Measurements from ENCODE around the gene SLC17A5.
"Not testable (repeated sequence)": the region's sequence is repeated elsewhere in the genome, so short reads cannot be mapped to it uniquely, and the experiment has no call there.

SLC17A5 gene

DNA sequence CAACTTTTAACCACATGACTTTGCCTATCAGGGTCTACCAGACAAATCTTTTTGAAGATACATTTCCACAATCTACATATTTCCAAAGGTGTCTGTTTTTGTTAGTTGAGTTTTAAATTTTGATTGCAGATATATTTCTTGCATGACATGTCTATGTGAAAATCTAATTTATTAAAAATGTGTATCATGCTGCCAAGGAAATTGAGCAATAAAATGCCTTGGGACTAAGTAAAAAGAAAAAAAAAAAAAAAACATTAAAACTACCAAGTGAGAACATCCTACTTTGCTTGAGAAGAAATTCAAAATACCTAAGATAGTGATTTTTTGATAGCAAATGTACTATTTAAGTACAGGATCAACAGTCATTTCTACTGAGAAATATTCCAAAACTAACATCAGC lies 17.7 kb downstream of the SLC17A5 start:
- Histone ChIP-seq H3K9ac (ENCODE audit: low read depth, low read length) (no peak overlapping the region), H3K36me3 (ENCODE audit: control insufficient read depth, insufficient read depth, low read length) (peaks cover 2% of the 10 kb centered on the region), H3K4me1 (ENCODE audit: control insufficient read depth, insufficient read depth, low read length) (no peaks in the 10 kb centered on the region), H3K4me3 (ENCODE audit: low read depth, low read length) (no peak overlapping the region), H3K9me3 (ENCODE audit: control insufficient read depth, insufficient read depth, low read length) (no peaks in the 10 kb centered on the region), H3K27me3 (ENCODE audit: control insufficient read depth, insufficient read depth, low read length) (no peaks in the 10 kb centered on the region)

DNA sequence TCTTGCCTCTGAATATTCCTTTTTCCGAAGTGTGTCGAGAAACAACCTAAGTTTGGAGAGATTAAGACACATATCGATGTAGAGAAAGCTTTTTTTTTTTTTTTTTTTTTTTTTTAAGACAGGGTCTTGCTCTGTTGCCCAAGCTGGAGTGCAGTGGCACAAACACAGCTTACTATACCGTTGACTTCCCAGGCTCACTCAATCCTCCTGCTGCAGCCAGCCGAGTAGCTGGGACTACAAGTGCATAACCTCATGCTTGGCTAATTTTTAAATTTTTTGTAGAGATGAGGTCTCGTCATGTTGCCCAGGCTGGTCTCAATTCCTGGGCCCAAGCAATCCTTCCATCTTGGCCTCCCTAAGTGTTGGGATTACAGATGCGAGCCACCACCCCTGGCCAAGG lies 21.4 kb downstream of the SLC17A5 start:
- no peaks in the 10 kb centered on the region for H3K9me3 ChIP-seq (ENCODE audit: control insufficient read depth, insufficient read depth, low read length)

DNA sequence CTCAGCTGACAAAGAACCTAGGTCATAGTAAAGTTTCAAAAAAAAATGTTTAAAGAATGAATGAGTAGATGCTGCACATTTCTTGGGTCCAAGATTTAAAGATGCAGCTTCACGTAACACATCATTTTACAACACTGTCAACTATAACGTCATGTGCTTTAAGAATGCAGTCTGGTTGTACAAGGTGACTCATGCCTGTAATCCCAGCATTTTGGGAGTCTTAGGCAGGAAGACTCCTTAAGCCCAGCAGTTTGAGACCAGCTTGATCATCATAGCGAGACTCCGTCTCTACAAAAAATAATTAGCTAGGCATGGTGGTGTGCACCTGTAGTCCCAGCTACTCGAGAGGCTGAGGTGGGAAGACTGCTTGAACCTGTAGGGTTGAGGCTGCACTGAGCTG lies 21.9 kb downstream of the SLC17A5 start:
- Histone ChIP-seq H3K9ac (ENCODE audit: low read depth, low read length) (no peak overlapping the region), H3K4me3 (ENCODE audit: low read depth, low read length) (no peak overlapping the region), H3K4me1 (ENCODE audit: control insufficient read depth, insufficient read depth, low read length) (no peaks in the 10 kb centered on the region), H3K27me3 (ENCODE audit: control insufficient read depth, insufficient read depth, low read length) (no peaks in the 10 kb centered on the region), H3K9me3 (ENCODE audit: control insufficient read depth, insufficient read depth, low read length) (no peaks in the 10 kb centered on the region), H3K36me3 (ENCODE audit: control insufficient read depth, insufficient read depth, low read length) (peaks cover 4% of the 10 kb centered on the region)

More for the DNA sequence above, 21.4 kb downstream of the SLC17A5 start:
- Histone ChIP-seq H3K4me1 (ENCODE audit: control insufficient read depth, insufficient read depth, low read length) (no peaks in the 10 kb centered on the region), H3K27me3 (ENCODE audit: control insufficient read depth, insufficient read depth, low read length) (no peaks in the 10 kb centered on the region), H3K9ac (ENCODE audit: low read depth, low read length) (no peak overlapping the region), H3K36me3 (ENCODE audit: control insufficient read depth, insufficient read depth, low read length) (peaks cover 4% of the 10 kb centered on the region), H3K4me3 (ENCODE audit: low read depth, low read length) (no peak overlapping the region)

DNA sequence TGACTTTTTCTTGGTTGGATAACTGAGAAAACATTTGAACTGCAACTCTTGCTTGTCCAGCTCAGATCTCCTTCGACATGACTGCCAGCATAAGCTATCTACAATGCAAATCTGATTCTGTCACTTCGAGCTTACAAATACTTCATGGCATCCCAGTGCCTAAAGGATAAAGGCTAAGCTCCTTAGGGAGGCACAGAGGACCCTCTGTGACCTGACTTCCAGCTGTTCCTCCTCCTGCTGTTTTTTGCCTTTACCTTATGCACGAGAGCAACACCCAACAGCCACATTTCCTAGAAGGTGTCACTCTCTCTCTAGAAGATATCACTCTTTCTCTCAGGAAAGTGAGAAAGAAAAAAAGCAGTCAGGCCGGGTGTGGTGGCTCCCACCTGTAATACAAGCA lies 23.4 kb downstream of the SLC17A5 start:
- H3K27me3 ChIP-seq (ENCODE audit: control insufficient read depth, insufficient read depth, low read length): no peaks in the 10 kb centered on the region
- no peaks in the 10 kb centered on the region for H3K9me3 ChIP-seq (ENCODE audit: control insufficient read depth, insufficient read depth, low read length)
- peaks cover 6% of the 10 kb centered on the region for H3K36me3 ChIP-seq (ENCODE audit: control insufficient read depth, insufficient read depth, low read length)
- H3K4me1 ChIP-seq (ENCODE audit: control insufficient read depth, insufficient read depth, low read length): no peaks in the 10 kb centered on the region
- no peak overlapping the region for H3K4me3 ChIP-seq (ENCODE audit: low read depth, low read length)
- no peak overlapping the region for H3K9ac ChIP-seq (ENCODE audit: low read depth, low read length)

DNA sequence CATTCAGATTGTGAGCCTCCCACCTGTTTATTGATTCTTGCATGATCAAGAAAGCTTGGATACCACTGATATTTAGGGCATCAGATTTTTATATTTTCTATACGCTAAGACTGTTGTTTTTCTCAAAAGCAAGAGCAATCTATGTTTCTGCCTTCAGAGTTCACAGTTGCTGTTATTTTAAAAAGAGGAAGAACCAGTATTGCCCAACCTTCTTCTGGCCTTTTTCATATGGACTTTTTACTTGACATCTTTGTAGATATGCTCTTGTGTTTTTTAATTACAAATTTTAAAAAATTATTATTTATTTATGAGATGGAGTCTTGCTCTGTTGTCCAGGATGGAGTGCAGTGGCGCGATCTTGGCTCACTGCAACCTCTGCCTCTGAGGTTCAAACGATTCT lies 28.9 kb downstream of the SLC17A5 start:
- H3K27me3 ChIP-seq (ENCODE audit: control insufficient read depth, insufficient read depth, low read length): no peaks in the 10 kb centered on the region
- no peak overlapping the region for H3K9ac ChIP-seq (ENCODE audit: low read depth, low read length)
- no peaks in the 10 kb centered on the region for H3K9me3 ChIP-seq (ENCODE audit: control insufficient read depth, insufficient read depth, low read length)
- H3K4me3 ChIP-seq (ENCODE audit: low read depth, low read length): no peak overlapping the region
- no peaks in the 10 kb centered on the region for H3K4me1 ChIP-seq (ENCODE audit: control insufficient read depth, insufficient read depth, low read length)
- peaks cover 2% of the 10 kb centered on the region for H3K36me3 ChIP-seq (ENCODE audit: control insufficient read depth, insufficient read depth, low read length)

DNA sequence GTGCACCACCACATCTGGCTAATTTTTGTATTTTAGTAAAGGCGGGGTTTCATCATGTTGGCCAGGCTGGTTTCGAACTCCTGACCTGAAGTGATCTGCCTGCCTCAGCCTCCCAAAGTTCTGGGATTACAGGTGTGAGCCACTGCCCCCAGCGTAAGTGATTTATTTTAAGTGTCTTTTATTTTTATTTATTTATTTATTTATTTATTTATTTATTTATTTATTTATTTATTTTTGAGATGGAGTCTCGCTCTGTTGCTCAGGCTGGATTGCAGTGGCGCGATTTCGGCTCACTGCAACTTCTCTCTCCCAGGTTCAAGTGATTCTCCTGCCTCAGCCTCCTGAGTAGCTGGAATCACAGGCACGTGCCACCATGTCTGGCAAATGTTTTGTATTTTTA lies 30.3 kb downstream of the SLC17A5 start:
- not testable (repeated sequence) for H3K9ac ChIP-seq (ENCODE audit: low read depth, low read length); H3K9me3 ChIP-seq (ENCODE audit: control insufficient read depth, insufficient read depth, low read length); H3K36me3 ChIP-seq (ENCODE audit: control insufficient read depth, insufficient read depth, low read length); H3K4me1 ChIP-seq (ENCODE audit: control insufficient read depth, insufficient read depth, low read length); H3K4me3 ChIP-seq (ENCODE audit: low read depth, low read length); H3K27me3 ChIP-seq (ENCODE audit: control insufficient read depth, insufficient read depth, low read length)

DNA sequence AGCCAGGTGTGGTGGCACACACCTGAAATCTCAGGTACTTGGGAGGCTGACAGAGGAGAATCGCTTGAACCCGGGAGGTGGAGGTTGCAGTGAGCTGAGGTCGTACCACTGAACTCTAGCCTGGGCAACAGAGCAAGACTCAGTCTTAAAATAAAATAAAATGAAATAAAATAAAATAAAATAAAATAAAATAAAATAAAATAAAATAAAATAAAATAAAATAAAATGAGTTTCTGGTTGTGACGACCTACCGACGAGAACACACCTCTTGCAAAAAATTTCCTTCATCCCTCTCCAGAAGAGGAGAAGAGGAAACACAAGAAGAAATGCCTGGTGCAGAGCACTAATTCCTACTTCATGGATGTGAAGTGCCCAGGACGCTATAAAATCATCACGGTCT lies 35.7 kb downstream of the SLC17A5 start:
- H3K36me3 ChIP-seq (ENCODE audit: control insufficient read depth, insufficient read depth, low read length); H3K4me3 ChIP-seq (ENCODE audit: low read depth, low read length); H3K4me1 ChIP-seq (ENCODE audit: control insufficient read depth, insufficient read depth, low read length); H3K27me3 ChIP-seq (ENCODE audit: control insufficient read depth, insufficient read depth, low read length); H3K9ac ChIP-seq (ENCODE audit: low read depth, low read length); H3K9me3 ChIP-seq (ENCODE audit: control insufficient read depth, insufficient read depth, low read length): not testable (repeated sequence)

DNA sequence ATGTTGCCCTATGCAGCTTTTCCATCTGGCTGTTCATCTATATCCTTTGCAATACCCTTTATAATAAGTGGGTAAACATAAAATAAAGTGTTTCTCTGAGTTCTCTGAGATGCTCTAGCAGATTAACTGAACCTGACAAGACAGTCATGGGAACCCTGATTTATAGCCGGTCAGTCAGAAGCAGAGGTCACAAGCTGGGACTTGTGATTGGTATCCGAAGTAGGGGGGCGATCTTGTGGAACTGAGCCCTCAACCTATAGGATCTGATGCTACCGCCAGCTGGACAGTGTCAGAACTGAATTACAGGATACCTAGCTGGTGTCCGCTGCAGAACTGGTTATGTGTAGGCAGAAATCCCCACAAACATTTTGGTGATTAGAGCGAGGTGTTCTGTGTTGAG lies 39.0 kb downstream of the SLC17A5 start:
- H3K36me3 ChIP-seq (ENCODE audit: control insufficient read depth, insufficient read depth, low read length): peaks cover 4% of the 10 kb centered on the region
- H3K9ac ChIP-seq (ENCODE audit: low read depth, low read length): no peak overlapping the region
- H3K4me3 ChIP-seq (ENCODE audit: low read depth, low read length): no peak overlapping the region
- no peaks in the 10 kb centered on the region for H3K4me1 ChIP-seq (ENCODE audit: control insufficient read depth, insufficient read depth, low read length)
- no peaks in the 10 kb centered on the region for H3K27me3 ChIP-seq (ENCODE audit: control insufficient read depth, insufficient read depth, low read length)
- no peaks in the 10 kb centered on the region for H3K9me3 ChIP-seq (ENCODE audit: control insufficient read depth, insufficient read depth, low read length)

DNA sequence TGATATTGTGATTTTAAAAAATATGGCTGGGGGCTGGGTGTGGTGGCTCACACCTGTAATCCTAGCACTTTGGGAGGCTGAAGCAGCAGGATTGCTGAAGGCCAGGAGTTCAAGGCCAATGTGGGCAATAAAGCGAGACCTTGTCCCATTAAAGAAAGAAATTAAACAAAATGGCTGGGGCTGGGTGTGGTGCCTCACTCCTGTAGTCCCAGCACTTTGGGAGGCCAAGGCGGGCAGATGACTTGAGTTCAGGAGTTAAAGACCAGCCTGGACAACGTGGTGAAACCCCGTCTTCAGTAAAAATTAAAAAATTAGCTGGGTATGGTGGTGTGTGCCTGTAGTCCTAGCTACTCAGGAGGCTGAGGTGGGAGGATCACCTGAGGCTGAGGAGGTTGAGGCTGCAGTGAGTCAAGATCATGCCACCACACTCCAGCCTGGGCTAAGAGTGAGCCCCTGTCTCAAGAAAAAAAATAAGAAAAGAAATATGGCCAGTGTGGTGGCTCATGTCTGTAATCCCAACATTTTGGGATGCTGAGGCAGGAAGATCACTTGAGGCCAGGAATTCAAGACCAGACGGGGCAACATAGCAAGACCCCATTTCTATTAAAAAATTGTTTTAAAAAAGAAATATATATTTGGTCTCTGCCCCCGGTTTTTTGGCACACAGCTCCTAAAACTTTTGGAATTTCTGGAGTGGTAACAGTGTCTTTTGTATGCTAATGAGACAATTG lies 39.8 kb downstream of the SLC17A5 start:
- no peak overlapping the region for H3K9ac ChIP-seq (ENCODE audit: low read depth, low read length)
- H3K9me3 ChIP-seq (ENCODE audit: control insufficient read depth, insufficient read depth, low read length): no peaks in the 10 kb centered on the region
- no peaks in the 10 kb centered on the region for H3K27me3 ChIP-seq (ENCODE audit: control insufficient read depth, insufficient read depth, low read length)
- H3K4me1 ChIP-seq (ENCODE audit: control insufficient read depth, insufficient read depth, low read length): no peaks in the 10 kb centered on the region
- peaks cover 4% of the 10 kb centered on the region for H3K36me3 ChIP-seq (ENCODE audit: control insufficient read depth, insufficient read depth, low read length)
- H3K4me3 ChIP-seq (ENCODE audit: low read depth, low read length): no peak overlapping the region

DNA sequence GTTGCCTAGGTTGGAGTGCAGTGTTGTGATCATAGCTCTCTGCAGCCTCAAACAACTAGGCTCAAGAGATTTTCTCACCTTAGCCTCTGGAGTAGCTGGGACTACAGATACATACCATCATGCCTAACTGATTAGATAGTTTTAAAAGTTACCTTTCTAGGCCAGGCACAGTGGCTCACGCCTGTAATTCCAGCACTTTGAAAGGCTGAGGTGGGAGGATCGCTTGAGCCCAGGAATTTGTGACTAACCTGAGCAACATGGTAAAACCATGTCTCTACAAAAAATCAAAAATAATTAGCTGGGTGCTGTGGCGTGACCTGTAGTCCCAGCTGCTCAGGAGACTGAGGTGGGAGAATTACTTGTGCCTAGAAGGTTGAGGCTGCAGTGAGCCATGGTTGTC lies 41.2 kb downstream of the SLC17A5 start:
- Histone ChIP-seq H3K9ac (ENCODE audit: low read depth, low read length) (no peak overlapping the region), H3K36me3 (ENCODE audit: control insufficient read depth, insufficient read depth, low read length) (peaks cover 4% of the 10 kb centered on the region), H3K4me3 (ENCODE audit: low read depth, low read length) (no peak overlapping the region), H3K27me3 (ENCODE audit: control insufficient read depth, insufficient read depth, low read length) (no peaks in the 10 kb centered on the region), H3K4me1 (ENCODE audit: control insufficient read depth, insufficient read depth, low read length) (no peaks in the 10 kb centered on the region), H3K9me3 (ENCODE audit: control insufficient read depth, insufficient read depth, low read length) (no peaks in the 10 kb centered on the region)

DNA sequence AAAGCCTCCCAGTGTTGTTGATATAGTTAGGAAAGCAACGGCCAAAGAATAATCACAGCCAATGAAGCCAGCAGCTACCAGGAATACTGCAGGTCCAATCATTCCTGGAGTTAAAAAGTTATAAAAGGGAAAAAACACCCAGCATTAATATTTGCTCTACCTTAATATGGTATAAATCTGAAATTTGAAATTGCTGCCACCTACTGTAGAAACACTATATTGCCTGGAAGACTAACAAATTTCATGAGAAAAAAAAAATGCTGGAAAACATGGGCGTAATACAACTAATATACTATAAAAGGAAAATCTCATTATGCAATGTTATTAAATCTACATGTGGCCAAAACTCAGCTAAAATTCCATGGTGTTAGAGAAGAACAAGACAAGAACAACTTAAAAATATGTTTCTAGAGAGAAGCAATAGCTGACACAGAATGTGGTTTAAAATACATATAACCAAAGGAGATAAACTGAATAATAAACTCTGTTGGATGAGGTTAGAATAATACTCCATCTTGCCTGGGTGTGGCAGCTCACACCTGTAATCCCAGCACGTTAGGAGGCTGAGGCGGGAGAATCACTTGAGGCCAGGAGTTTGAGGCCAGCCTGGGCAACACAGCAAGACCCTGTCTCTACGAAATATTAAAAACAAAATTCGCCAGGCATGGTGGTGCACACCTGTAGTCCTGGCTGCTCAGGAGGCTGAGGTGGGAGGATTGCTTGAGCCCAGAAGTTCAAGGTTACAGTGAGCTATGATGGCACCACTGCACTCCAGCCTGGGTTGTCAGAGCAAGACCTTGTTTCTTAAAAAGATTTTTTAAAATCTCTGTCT lies 43.1 kb downstream of the SLC17A5 start:
- H3K27me3 ChIP-seq (ENCODE audit: control insufficient read depth, insufficient read depth, low read length): no peaks in the 10 kb centered on the region
- peaks cover 4% of the 10 kb centered on the region for H3K36me3 ChIP-seq (ENCODE audit: control insufficient read depth, insufficient read depth, low read length)
- no peak overlapping the region for H3K4me3 ChIP-seq (ENCODE audit: low read depth, low read length)
- no peaks in the 10 kb centered on the region for H3K9me3 ChIP-seq (ENCODE audit: control insufficient read depth, insufficient read depth, low read length)
- H3K9ac ChIP-seq (ENCODE audit: low read depth, low read length): no peak overlapping the region
- no peaks in the 10 kb centered on the region for H3K4me1 ChIP-seq (ENCODE audit: control insufficient read depth, insufficient read depth, low read length)

DNA sequence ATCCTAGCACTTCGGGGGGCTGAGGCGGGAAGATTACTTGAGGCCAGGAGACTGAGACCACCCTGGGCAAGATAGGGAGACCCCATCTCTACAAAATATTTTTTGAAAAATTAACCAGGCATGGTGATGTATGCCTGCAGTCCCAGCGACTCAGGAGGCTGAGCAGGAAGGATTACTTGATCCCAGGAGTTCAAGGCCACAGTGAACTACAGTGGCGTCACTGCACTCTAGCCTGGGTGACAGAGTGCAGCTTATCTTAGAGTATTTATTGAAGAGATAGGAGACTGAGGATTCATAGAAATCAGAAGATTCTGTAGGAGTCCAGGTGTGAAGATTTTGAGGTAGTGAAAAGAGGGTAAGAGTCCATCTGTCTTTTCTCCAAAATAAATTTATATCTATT lies 45.0 kb downstream of the SLC17A5 start:
- H3K9me3 ChIP-seq (ENCODE audit: control insufficient read depth, insufficient read depth, low read length): no peaks in the 10 kb centered on the region
- H3K36me3 ChIP-seq (ENCODE audit: control insufficient read depth, insufficient read depth, low read length): peaks cover 4% of the 10 kb centered on the region
- H3K4me3 ChIP-seq (ENCODE audit: low read depth, low read length): no peak overlapping the region
- no peaks in the 10 kb centered on the region for H3K27me3 ChIP-seq (ENCODE audit: control insufficient read depth, insufficient read depth, low read length)
- H3K4me1 ChIP-seq (ENCODE audit: control insufficient read depth, insufficient read depth, low read length): no peaks in the 10 kb centered on the region
- no peak overlapping the region for H3K9ac ChIP-seq (ENCODE audit: low read depth, low read length)

All from iPS-15b (cell line).